K562 (cell line): ENCODE measurements around the gene COPE. TPM values are rescaled to one million over a fixed set of nuclear protein-coding genes. Genes with fewer than 3 reads are reported as not detected.
A peak's percentile ranks its signal among the peaks of the same experiment; 100 is the strongest.

Experiments used
- ATAC-seq: fragments of 200-7000 bp; cut with Tn5 transposase; 3 replicates; pipeline ENCODE4 v1.9.1; 2020; ENCODE audit warnings: moderate library complexity
- BruUV-seq: library from RNA; stranded (reverse); fragments of 400-500 nt; replicated peaks from 2 replicates; lab custom pipeline; 2021; lab: Mats Ljungman, UMichigan
- CTCF ChIA-PET: fragments of 300-600 bp; formaldehyde crosslinking; extraction: SDS; loops from one replicate; lab custom pipeline; 2021; ENCODE audit warnings: low intra/inter-chr PET ratio; lab: Yijun Ruan, JAX
- POLR2A ChIA-PET: fragments of 300-600, 350-650 bp; sonication (Branson Sonifier 250); formaldehyde crosslinking; extraction: SDS; loops from one replicate; lab custom pipeline; 2021; ENCODE audit warnings: antibody characterized with exemption, inconsistent platforms; lab: Yijun Ruan, JAX
- DNase-seq, 4 experiments: peaks; one replicate each; pipeline versions ENCODE4 v3.0.0 to v3.0.0-alpha.2; 2011 to 2018; ENCODE audit warnings: low spot score in 3 of 4, mixed read lengths in 3 of 4; ENCODE audit errors: extremely low read depth in 1 of 4
- FAIRE-seq: peaks from 2 replicates; lab custom pipeline; 2011; peaks lifted over from hg19 to GRCh38; lab: Jason Lieb, UNC
- H2AFZ ChIP-seq: 2 replicates; pipeline ENCODE4 v1.6.0; 2011; ENCODE audit warnings: low read depth, low read length, control low read depth, inconsistent platforms
- H3K27ac ChIP-seq: fragments of 200-600 bp; 3 replicates; pipeline ENCODE4 v1.8.0; 2011; ENCODE audit warnings: low read depth, mild to moderate bottlenecking, control low read depth, inconsistent platforms, low read length, moderate library complexity, mixed read lengths; ENCODE audit errors: extremely low read depth
- H3K27me3 ChIP-seq, 2 experiments: fragments of 300-600 bp in 1 of 2; 2 replicates in 1 of 2; 3 replicates in 1 of 2; pipeline versions ENCODE4 v1.6.0 to v1.8.0; 2011; ENCODE audit warnings: inconsistent platforms in 2 of 2, low read length in 2 of 2, mild to moderate bottlenecking in 1 of 2, mixed read lengths in 1 of 2, moderate library complexity in 1 of 2; ENCODE audit not compliant: control insufficient read depth in 2 of 2, insufficient read depth in 2 of 2
- H3K36me3 ChIP-seq: fragments of 300-600 bp; 3 replicates; pipeline ENCODE4 v1.8.0; 2011; ENCODE audit warnings: mild to moderate bottlenecking, low read length, inconsistent platforms; ENCODE audit not compliant: control insufficient read depth, insufficient read depth
- H3K4me1 ChIP-seq, 2 experiments: fragments of 200-600 bp in 1 of 2; replicated peaks in 1 of 2; 2 replicates in 1 of 2; 3 replicates in 1 of 2; pipeline versions ENCODE4 v1.5.1 to v1.8.0; 2011; ENCODE audit warnings: inconsistent platforms in 2 of 2, low read length in 2 of 2, mild to moderate bottlenecking in 1 of 2, mixed read lengths in 1 of 2, moderate library complexity in 1 of 2; ENCODE audit not compliant: control insufficient read depth in 2 of 2, insufficient read depth in 2 of 2
- H3K4me2 ChIP-seq: 2 replicates; pipeline ENCODE4 v1.6.1; 2011; ENCODE audit warnings: low read length, control low read depth, inconsistent platforms, mixed read lengths; ENCODE audit not compliant: insufficient read depth
- H3K4me3 ChIP-seq: fragments of 200-600 bp; sonication (generic), shearing (Covaris generic); 2 replicates; pipeline ENCODE4 v1.5.1; 2016; ENCODE audit warnings: control low read depth, inconsistent platforms
- H3K79me2 ChIP-seq: fragments of 200-600 bp; 3 replicates; pipeline ENCODE4 v1.8.0; 2011; ENCODE audit warnings: low read length, inconsistent platforms; ENCODE audit not compliant: control insufficient read depth, insufficient read depth
- H3K9ac ChIP-seq, 2 experiments: 2 replicates each; pipeline versions ENCODE4 v1.6.0 to v1.6.1; 2011; ENCODE audit warnings: low read depth in 2 of 2, low read length in 2 of 2, control low read depth in 1 of 2, inconsistent platforms in 1 of 2, mild to moderate bottlenecking in 1 of 2, mixed read lengths in 1 of 2; ENCODE audit not compliant: insufficient read depth in 1 of 2
- H3K9me1 ChIP-seq: one replicate; pipeline ENCODE4 v1.6.0; 2011; ENCODE audit warnings: inconsistent platforms, mild to moderate bottlenecking, low read length, moderate library complexity; ENCODE audit not compliant: control insufficient read depth, insufficient read depth
- H3K9me3 ChIP-seq: replicated peaks from 2 replicates; pipeline ENCODE4 v1.5.1; 2011; ENCODE audit warnings: low read depth, low read length, inconsistent platforms; ENCODE audit not compliant: control insufficient read depth, insufficient read depth
- H4K20me1 ChIP-seq: replicated peaks from 2 replicates; pipeline ENCODE4 v1.6.1; 2011; ENCODE audit warnings: low read length, inconsistent platforms, mixed read lengths; ENCODE audit not compliant: control insufficient read depth, insufficient read depth
- C11orf30 ChIP-seq: fragments of 450-650 bp; IDR thresholded peaks from 2 replicates; pipeline ENCODE4 v1.6.1; 2016; ENCODE audit warnings: low read depth, mild to moderate bottlenecking
- HBP1 ChIP-seq: fragments of 450-650 bp; formaldehyde crosslinking; IDR thresholded peaks from 2 replicates; pipeline ENCODE4 v1.4.0; 2022; ENCODE audit warnings: missing genetic modification characterization
- KAT2B ChIP-seq: IDR thresholded peaks from one replicate; pipeline ENCODE4 v1.6.1; 2012; ENCODE audit warnings: low read depth, mild to moderate bottlenecking, control low read depth, inconsistent platforms, low read length, moderate library complexity
- KLF13 ChIP-seq: fragments of 450-650 bp; IDR thresholded peaks from 2 replicates; pipeline ENCODE4 v1.6.1; 2016; ENCODE audit warnings: missing genetic modification characterization, low read depth, mild to moderate bottlenecking, missing compliant biosample characterization, moderate library complexity, borderline replicate concordance
- KLF6 ChIP-seq: fragments of 250-450 bp; sonication (Bioruptor Pico); IDR thresholded peaks from 2 replicates; pipeline ENCODE4 v1.4.0; 2020; ENCODE audit warnings: mild to moderate bottlenecking, moderate library complexity, borderline replicate concordance
- MAFF ChIP-seq: IDR thresholded peaks from 2 replicates; pipeline ENCODE4 v1.6.1; 2012; ENCODE audit warnings: low read length, improper control_type of control experiment
- MAFK ChIP-seq: IDR thresholded peaks from 2 replicates; pipeline ENCODE4 v1.6.1; 2011; ENCODE audit warnings: low read length, improper control_type of control experiment
- MIER1 ChIP-seq: fragments of 450-650 bp; IDR thresholded peaks from 2 replicates; pipeline ENCODE4 v1.6.1; 2016; ENCODE audit warnings: antibody characterized with exemption, mild to moderate bottlenecking, low read depth
- PML ChIP-seq: IDR thresholded peaks from 2 replicates; pipeline ENCODE4 v1.6.1; 2012; ENCODE audit warnings: low read length, inconsistent platforms
- STAG1 ChIP-seq: sonication (generic); formaldehyde crosslinking; IDR thresholded peaks from 2 replicates; pipeline ENCODE4 v1.5.0; 2020; ENCODE audit warnings: missing genetic modification reagents, borderline replicate concordance
- ZBED1 ChIP-seq: IDR thresholded peaks from 2 replicates; pipeline ENCODE4 v1.6.1; 2014
- ZFPM2 ChIP-seq: fragments of 250-450 bp; sonication (Bioruptor Pico); IDR thresholded peaks from 2 replicates; pipeline ENCODE4 v1.5.1; 2022; ENCODE audit warnings: mild to moderate bottlenecking
- ZNF316 ChIP-seq: fragments of 450-650 bp; IDR thresholded peaks from 2 replicates; pipeline ENCODE4 v1.6.1; 2016
- ZNF444 ChIP-seq: fragments of 250-450 bp; sonication (Bioruptor Pico); IDR thresholded peaks from 2 replicates; pipeline ENCODE4 v1.4.0; 2020; ENCODE audit warnings: mild to moderate bottlenecking, moderate library complexity
- WGBS: fragments of 100-300 bp; shearing (Covaris generic); methylation state at CpG from one replicate; pipeline ENCODE4 v1.1.6; 2016; ENCODE audit warnings: low coverage, mixed read lengths; ENCODE audit not compliant: insufficient coverage; ENCODE audit errors: missing lambda C conversion rate; 5-methylcytosine and 5-hydroxymethylcytosine counted together
- in situ Hi-C: fragments of 300-500 bp; cut with MboI; formaldehyde crosslinking; loops from 4 replicates; pipeline ENCODE4 v1.15.0; 2018; ENCODE audit warnings: inconsistent platforms, mixed read lengths
- intact Hi-C: fragments of 100-400 bp; cut with micrococcal nuclease; formaldehyde crosslinking; loops from 2 replicates; pipeline ENCODE4 v1.14.2; 2022
- polyA plus RNA-seq, 8 experiments: library from polyadenylated mRNA; depleted of rRNA in 4 of 8; stranded (reverse) in 5 of 8; unstranded in 3 of 8; fragments of >200 nt; fragmentation: Nextera tagmentation in 2 of 8; fragmentation: Illumina TruSeq in 1 of 8; extraction: Ambion mirVana in 2 of 8; extraction: Trizol in 1 of 8; gene quantifications; 2 replicates each; pipeline versions ENCODE4 v1.2.1 to v1.2.3, GENCODE V29; 2011 to 2014; ENCODE audit warnings: inconsistent platforms in 1 of 8, missing spikeins in 1 of 8
- total RNA-seq, 7 experiments: library from RNA; depleted of rRNA in 6 of 7; stranded (reverse); fragments of >200 nt in 6 of 7; fragmentation: Illumina TruSeq in 2 of 7; extraction: Trizol in 2 of 7; gene quantifications; 2 replicates each; pipeline versions ENCODE4 v1.2.1 to v1.2.3, GENCODE V29; 2011 to 2021; ENCODE audit warnings: low replicate concordance in 1 of 7

COPE gene
- total and polyA plus RNA-seq, 9 of the 15 experiments (the other 6 are each of a cell fraction or from before 2014, with no cell fraction given): 5.8 to 273 (median 147) TPM

- no peaks in the 10 kb centered on the region for H3K36me3 ChIP-seq
- FAIRE-seq (no peak), ATAC-seq (no peak), DNase-seq (no peak)
- H3K4me1 ChIP-seq: peaks cover 3 to 7% of the 10 kb centered on the region in 2 experiments; a peak in 4 of 5 replicates
- in situ Hi-C loops (no loop called here), intact Hi-C loops (no loop called here)
- peak; percentile 73 for TF ChIP-seq ZNF316
- TF ChIP-seq HBP1 (CRISPR knock-in tag): no peak
- TF ChIP-seq ZBED1: no peak
- TF ChIP-seq ZNF444 (CRISPR knock-in tag): no peak
- TF ChIP-seq KAT2B: no peak
- TF ChIP-seq PML: no peak
- no peak for TF ChIP-seq MIER1
- peak; percentile 65 for TF ChIP-seq MAFF
- TF ChIP-seq KLF6 (CRISPR knock-in tag): no peak
- TF ChIP-seq C11orf30: peak; percentile 63; the same call in 1 of the 2 replicates
- peak; percentile 68 for TF ChIP-seq MAFK
- no peak for TF ChIP-seq KLF13 (tag)
- TF ChIP-seq ZFPM2: no peak
- TF ChIP-seq STAG1 (CRISPR knock-in tag): no peak
- H4K20me1 ChIP-seq: no peaks in the 10 kb centered on the region
- H3K4me2 ChIP-seq: no peak overlapping the region
- H3K9ac ChIP-seq: 0 out of 4 replicates have a peak overlapping the region, but pooled peaks of 1 of the 2 experiments have one; percentile 13
- peak overlapping the region; percentile 44; the same call in 1 of the 2 replicates for H2AFZ ChIP-seq
- no peaks in the 10 kb centered on the region for H3K79me2 ChIP-seq
- no peaks in the 10 kb centered on the region for H3K9me1 ChIP-seq
- H3K27ac ChIP-seq: no peak overlapping the region
- H3K27me3 ChIP-seq: peaks cover 0 to 1% of the 10 kb centered on the region in 2 experiments; a peak in 1 of 5 replicates
- no peak overlapping the region for H3K4me3 ChIP-seq
- no TSS peak for BruUV-seq
- ChIA-PET CTCF (no interaction called here), POLR2A (interaction anchor here (0.7 to 1.2 kb wide), 3 partner anchors 9 to 24 kb away, joined by 3 read pairs; no protein-coding TSS in a partner anchor)
- WGBS: 70% methylated on average over 11 of the region's 11 CpGs
- no peaks in the 10 kb centered on the region for H3K9me3 ChIP-seq
Observed at GRCh38 chr19:18967358-18968146, 48.4 kb upstream of the COPE start.
